ENCODE results near the gene PA2G4. TPM values are rescaled to one million over a fixed set of nuclear protein-coding genes. Genes with fewer than 3 reads are reported as not detected.
A peak's percentile ranks its signal among the peaks of the same experiment; 100 is the strongest.

The PA2G4 gene
- total RNA-seq, 1 experiment from 2014 or later = 175 TPM

- POLR2A ChIA-PET = no interaction called here
- DNase-seq (ENCODE audit: low read depth, low spot score) (no peak), ATAC-seq (no peak)
- CTCF ChIA-PET = no interaction called here
- Histone ChIP-seq H3K27me3 (ENCODE audit: control insufficient read depth, insufficient read depth, low read length) (no peaks in the 10 kb centered on the region), H3K36me3 (ENCODE audit: control insufficient read depth, insufficient read depth, low read length) (peaks cover 3% of the 10 kb centered on the region; the same call in 1 of the 2 replicates), H3K27ac (ENCODE audit: low read length) (peak overlapping the region; percentile 93), H3K9me3 (ENCODE audit: control insufficient read depth, insufficient read depth, low read depth, low read length) (no peaks in the 10 kb centered on the region), H3K4me1 (ENCODE audit: control insufficient read depth, insufficient read depth, low read length) (peaks cover 28% of the 10 kb centered on the region), H3K4me3 (ENCODE audit: low read depth in 2 of 2, low read length in 2 of 2) (peak overlapping the region; percentile 66)
- TF ChIP-seq SIN3A (IDR thresholded peaks at IDR 0.05; ENCODE audit: borderline replicate concordance, insufficient read depth, low read depth, low read length) = no peak
- TF ChIP-seq REST (IDR thresholded peaks at IDR 0.05; ENCODE audit: insufficient read depth in 1 of 2, low read depth in 2 of 2, low read length in 1 of 2) = no peak
- no peak for TF ChIP-seq TCF7L2 (IDR thresholded peaks at IDR 0.05; ENCODE audit: low read depth, low read length)
- TF ChIP-seq CTCF (IDR thresholded peaks at IDR 0.05) = no peak
- no peak for TF ChIP-seq POLR2AphosphoS5 (IDR thresholded peaks at IDR 0.05; ENCODE audit: low read depth, low read length)
- in situ Hi-C loops (cut with HindIII; ENCODE audit: low pct_unique_long_range_greater_than_20kb, low sequenced_read_pairs) (no loop called here), intact Hi-C loops (cut with micrococcal nuclease; ENCODE audit: unreplicated experiment) (no loop called here)
- BruUV-seq (replicated peaks) = TSS peak; percentile 80
Measured at GRCh38 chr12:56152756-56153677, 48.7 kb downstream of the PA2G4 start.

- no peak for ATAC-seq
- no peak for TF ChIP-seq POLR2AphosphoS5 (IDR thresholded peaks at IDR 0.05; ENCODE audit: low read depth, low read length)
- TF ChIP-seq CTCF (IDR thresholded peaks at IDR 0.05) = no peak
- TF ChIP-seq TCF7L2 (IDR thresholded peaks at IDR 0.05; ENCODE audit: low read depth, low read length) = no peak
- TF ChIP-seq REST (IDR thresholded peaks at IDR 0.05; ENCODE audit: insufficient read depth in 1 of 2, low read depth in 2 of 2, low read length in 1 of 2) = no peak
- no peak for TF ChIP-seq SIN3A (IDR thresholded peaks at IDR 0.05; ENCODE audit: borderline replicate concordance, insufficient read depth, low read depth, low read length)
- H3K4me1 ChIP-seq (ENCODE audit: control insufficient read depth, insufficient read depth, low read length) = peaks cover 28% of the 10 kb centered on the region
- POLR2A ChIA-PET = no interaction called here
- H3K27me3 ChIP-seq (ENCODE audit: control insufficient read depth, insufficient read depth, low read length) = no peaks in the 10 kb centered on the region
- in situ Hi-C loops (cut with HindIII; ENCODE audit: low pct_unique_long_range_greater_than_20kb, low sequenced_read_pairs) (no loop called here), intact Hi-C loops (cut with micrococcal nuclease; ENCODE audit: unreplicated experiment) (no loop called here)
- H3K36me3 ChIP-seq (ENCODE audit: control insufficient read depth, insufficient read depth, low read length) = peaks cover 5% of the 10 kb centered on the region; the same call in 1 of the 2 replicates
- DNase-seq (ENCODE audit: low read depth, low spot score) = no peak
- peak overlapping the region in 1 of 2 experiments; percentile 66; a peak in 1 of 4 replicates for H3K4me3 ChIP-seq (ENCODE audit: low read depth in 2 of 2, low read length in 2 of 2)
- CTCF ChIA-PET = no interaction called here
- no TSS peak for BruUV-seq (replicated peaks)
- peak overlapping the region; percentile 93 for H3K27ac ChIP-seq (ENCODE audit: low read length)
- no peaks in the 10 kb centered on the region for H3K9me3 ChIP-seq (ENCODE audit: control insufficient read depth, insufficient read depth, low read depth, low read length)
Measured at GRCh38 chr12:56153678-56154065, 49.3 kb downstream of the PA2G4 start.
